ENCODE measurements around the gene ALCAM.

GRCh38 chr3:105431200-105431599 lies 64.5 kb downstream of the ALCAM start:
- no peak for TF ChIP-seq EZH2 (IDR thresholded peaks at IDR 0.05; ENCODE audit: borderline replicate concordance, insufficient read depth, low read length, poor library complexity, severe bottlenecking)
- no peak for TF ChIP-seq CTCF (IDR thresholded peaks at IDR 0.05; ENCODE audit: poor library complexity, severe bottlenecking)
- no peak for TF ChIP-seq EP300 (conservative IDR thresholded peaks at IDR 0.05; ENCODE audit: poor library complexity, severe bottlenecking)
- TF ChIP-seq REST (IDR thresholded peaks at IDR 0.05; ENCODE audit: borderline replicate concordance), result no peak
- TF ChIP-seq POLR2AphosphoS5 (IDR thresholded peaks at IDR 0.05), result no peak
- no peak for TF ChIP-seq TAF1 (IDR thresholded peaks at IDR 0.05; ENCODE audit: low read depth)
- TF ChIP-seq SMC3 (conservative IDR thresholded peaks at IDR 0.05; ENCODE audit: poor library complexity), result no peak

All from neural cell (in vitro differentiated cells).